ENCODE data around the gene KCNA5. TPM values are rescaled to one million over a fixed set of nuclear protein-coding genes. Genes with fewer than 3 reads are reported as not detected.

The KCNA5 gene
- total and polyA plus RNA-seq, 2 experiments from 2014 or later: 0.31 to 0.44 TPM

DNA sequence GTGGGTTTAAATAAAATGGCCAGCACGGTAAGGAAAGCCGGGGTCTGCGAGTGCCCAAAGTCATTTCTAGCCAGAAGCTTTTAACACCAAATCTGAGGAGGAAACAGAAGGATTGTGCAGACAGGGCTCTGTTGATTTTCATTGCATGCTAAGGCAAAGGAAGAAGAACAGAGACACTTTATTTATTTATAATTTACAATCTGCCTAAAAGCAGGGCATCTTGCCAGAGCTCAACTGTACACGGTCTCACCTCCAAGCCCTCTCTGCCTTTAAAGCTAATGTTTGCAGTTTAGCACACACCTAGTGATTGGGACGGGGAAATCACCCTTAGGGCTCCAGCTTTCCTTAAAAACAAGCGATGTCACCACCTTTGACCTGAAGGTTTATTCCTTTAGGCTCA is 4.0 kb downstream of the KCNA5 start:
- DNase-seq (ENCODE audit: low spot score): no peak
- Histone ChIP-seq H3K79me2 (replicated peaks; ENCODE audit: insufficient read depth) (no peaks in the 10 kb centered on the region), H2AFZ (no peak overlapping the region), H3K4me1 (ENCODE audit: insufficient read depth) (no peaks in the 10 kb centered on the region), H3F3A (replicated peaks; ENCODE audit: low read depth) (no peaks in the 10 kb centered on the region), H3K4me2 (no peak overlapping the region), H3K4me3 (no peak overlapping the region), H4K20me1 (replicated peaks; ENCODE audit: insufficient read depth) (no peaks in the 10 kb centered on the region), H3K27me3 (ENCODE audit: insufficient read depth) (peaks cover 48% of the 10 kb centered on the region), H3K27ac (ENCODE audit: low read depth) (no peak overlapping the region), H3K36me3 (ENCODE audit: insufficient read depth) (no peaks in the 10 kb centered on the region), H3K9me2 (ENCODE audit: insufficient read depth) (no peaks in the 10 kb centered on the region)
- H3K9me3 Mint-ChIP-seq: peaks cover 5% of the 10 kb centered on the region; the same call in 2 of the 3 replicates
- H3K27ac Mint-ChIP-seq: no peak overlapping the region
- H3K27me3 Mint-ChIP-seq (ENCODE audit: insufficient read depth, low read depth, poor library complexity): peaks cover 39% of the 10 kb centered on the region
- no peak for ATAC-seq
- peaks cover 3% of the 10 kb centered on the region; the same call in 2 of the 3 replicates for H3K36me3 Mint-ChIP-seq (ENCODE audit: low read depth)
- peaks cover 14% of the 10 kb centered on the region for H3K4me1 Mint-ChIP-seq
- no peak overlapping the region for H3K4me3 Mint-ChIP-seq
- no peak for TF ChIP-seq ZNF114 (CRISPR knock-in tag; IDR thresholded peaks at IDR 0.05)
- no peak for TF ChIP-seq NANOG (IDR thresholded peaks at IDR 0.05; ENCODE audit: borderline replicate concordance)
- no peak for TF ChIP-seq EZH2 (IDR thresholded peaks at IDR 0.05; ENCODE audit: low read depth, unreplicated experiment)
- TF ChIP-seq CTCF (conservative IDR thresholded peaks at IDR 0.05; ENCODE audit: low read depth in 2 of 2): no peak
- TF ChIP-seq ZNF331 (CRISPR knock-in tag; IDR thresholded peaks at IDR 0.05; ENCODE audit: low read depth): no peak
- TF ChIP-seq EZH2phosphoT487 (IDR thresholded peaks at IDR 0.05; ENCODE audit: unreplicated experiment): no peak
- TF ChIP-seq POLR2AphosphoS5 (IDR thresholded peaks at IDR 0.05; ENCODE audit: low read depth): no peak
- TF ChIP-seq, protein P1, sequence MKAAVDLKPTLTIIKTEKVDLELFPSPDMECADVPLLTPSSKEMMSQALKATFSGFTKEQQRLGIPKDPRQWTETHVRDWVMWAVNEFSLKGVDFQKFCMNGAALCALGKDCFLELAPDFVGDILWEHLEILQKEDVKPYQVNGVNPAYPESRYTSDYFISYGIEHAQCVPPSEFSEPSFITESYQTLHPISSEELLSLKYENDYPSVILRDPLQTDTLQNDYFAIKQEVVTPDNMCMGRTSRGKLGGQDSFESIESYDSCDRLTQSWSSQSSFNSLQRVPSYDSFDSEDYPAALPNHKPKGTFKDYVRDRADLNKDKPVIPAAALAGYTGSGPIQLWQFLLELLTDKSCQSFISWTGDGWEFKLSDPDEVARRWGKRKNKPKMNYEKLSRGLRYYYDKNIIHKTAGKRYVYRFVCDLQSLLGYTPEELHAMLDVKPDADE (IDR thresholded peaks at IDR 0.05): no peak
- TF ChIP-seq ZNF462 (CRISPR knock-in tag; IDR thresholded peaks at IDR 0.05): no peak
- TF ChIP-seq STAT1 (IDR thresholded peaks at IDR 0.05; ENCODE audit: unreplicated experiment): no peak
- TF ChIP-seq REST (IDR thresholded peaks at IDR 0.05; ENCODE audit: unreplicated experiment): no peak
- no peak for TF ChIP-seq CREB1 (CRISPR knock-in tag; IDR thresholded peaks at IDR 0.05; ENCODE audit: low read depth)

Measured in GM23338 (cell line).